SJSA1 (cell line): Measurements from ENCODE around the gene SLCO2B1. TPM values are rescaled to one million over a fixed set of nuclear protein-coding genes. Genes with fewer than 3 reads are reported as not detected.

Experiments
- DNase-seq, 2 experiments: peaks; one replicate each; pipeline ENCODE4 v3.0.0-alpha.2; 2015 to 2020; ENCODE audit warnings: low spot score in 2 of 2, low read depth in 1 of 2
- H3K27ac ChIP-seq: fragments of 250-450 bp; sonication (Bioruptor Pico); 2 replicates; pipeline ENCODE4 v1.5.1; 2020; ENCODE audit warnings: mild to moderate bottlenecking, moderate library complexity
- H3K27me3 ChIP-seq: fragments of 250-450 bp; sonication (Bioruptor Pico); replicated peaks from 2 replicates; pipeline ENCODE4 v1.5.1; 2020; ENCODE audit warnings: mild to moderate bottlenecking, moderate library complexity
- H3K36me3 ChIP-seq: fragments of 250-450 bp; sonication (Bioruptor Pico); 2 replicates; pipeline ENCODE4 v1.5.1; 2020; ENCODE audit warnings: mild to moderate bottlenecking
- H3K4me1 ChIP-seq: fragments of 250-450 bp; sonication (Bioruptor Pico); replicated peaks from 2 replicates; pipeline ENCODE4 v1.6.1; 2021; ENCODE audit warnings: mild to moderate bottlenecking
- H3K4me3 ChIP-seq: fragments of 250-450 bp; sonication (Bioruptor Pico); 2 replicates; pipeline ENCODE4 v1.5.1; 2020; ENCODE audit warnings: mild to moderate bottlenecking
- H3K9me3 ChIP-seq: fragments of 250-450 bp; sonication (Bioruptor Pico); replicated peaks from 2 replicates; pipeline ENCODE4 v1.5.1; 2020; ENCODE audit warnings: mild to moderate bottlenecking
- total RNA-seq: library from RNA; depleted of rRNA; stranded (reverse); fragments of >200 nt; shearing (Covaris generic); gene quantifications from 2 replicates; pipeline ENCODE4 v1.2.3, GENCODE V29; 2014

Gene SLCO2B1
- total RNA-seq, 1 experiment from 2014 or later: 0.13 TPM

DNA sequence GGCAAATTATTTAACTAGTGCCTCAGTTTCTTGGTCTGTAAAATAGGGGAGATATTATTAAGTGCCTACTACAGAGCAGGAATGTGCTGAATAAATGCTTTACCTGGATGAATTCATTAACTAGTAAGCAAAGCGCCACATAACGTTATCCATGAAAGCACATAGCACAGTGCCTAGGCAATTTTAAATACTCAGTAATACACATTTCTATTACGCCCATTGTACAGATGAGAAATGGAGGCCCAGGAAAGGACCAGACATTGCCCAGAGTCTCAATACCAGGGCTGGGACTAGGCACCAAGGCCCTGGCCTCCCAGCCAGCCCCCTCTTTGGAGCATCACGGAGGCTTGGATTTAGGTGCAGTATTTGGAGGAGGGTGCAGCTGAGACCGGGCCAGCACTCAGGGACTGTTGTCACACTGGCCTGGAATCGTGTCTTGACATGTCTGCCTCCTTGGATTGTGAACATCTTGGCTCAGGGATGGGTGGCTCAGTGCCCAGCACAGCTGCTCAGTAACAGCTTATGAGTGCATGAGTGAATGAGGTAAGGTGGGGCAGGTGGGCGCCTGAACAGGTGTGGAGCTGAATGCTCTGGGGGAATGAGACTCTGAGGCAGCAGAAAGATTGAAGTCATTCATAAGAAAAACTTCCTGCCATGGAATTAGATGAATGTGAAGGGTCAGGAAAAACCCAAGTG is 47.5 kb downstream of the SLCO2B1 start:
- H3K4me3 ChIP-seq: no peak overlapping the region
- H3K27me3 ChIP-seq: no peaks in the 10 kb centered on the region
- no peaks in the 10 kb centered on the region for H3K9me3 ChIP-seq

DNA sequence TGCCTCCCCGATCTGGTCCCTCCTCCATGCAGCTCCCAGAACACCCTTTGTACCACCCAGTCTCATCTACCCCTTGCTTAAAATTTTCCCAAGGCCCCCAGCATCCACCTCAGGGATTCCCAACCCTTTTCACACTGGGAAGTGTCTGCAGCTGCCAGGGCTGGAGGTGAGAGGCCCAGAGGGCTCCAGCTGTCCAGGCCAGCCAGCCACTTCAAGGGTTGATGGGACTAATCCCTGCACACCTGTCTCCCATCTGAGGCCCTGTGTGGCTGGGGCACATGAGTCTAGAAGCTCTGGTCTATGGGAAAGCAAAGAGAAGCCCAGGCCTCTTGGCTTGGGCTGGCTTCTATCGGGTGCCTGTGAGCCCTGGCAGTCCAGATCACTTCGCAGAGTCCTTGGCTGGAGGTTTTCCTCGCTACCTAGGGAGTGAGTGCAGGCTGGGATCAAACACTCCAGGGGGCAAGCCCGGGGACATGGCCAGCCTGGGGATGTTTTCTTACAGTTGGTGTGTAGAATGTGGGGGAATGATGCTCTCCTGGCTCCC is 48.6 kb downstream of the SLCO2B1 start:
- H3K27me3 ChIP-seq: no peaks in the 10 kb centered on the region
- H3K9me3 ChIP-seq: no peaks in the 10 kb centered on the region
- H3K27ac ChIP-seq: no peak overlapping the region
- no peaks in the 10 kb centered on the region for H3K36me3 ChIP-seq
- DNase-seq: no peak
- H3K4me3 ChIP-seq: no peak overlapping the region
- H3K4me1 ChIP-seq: peaks cover 9% of the 10 kb centered on the region

More for the DNA sequence above, 47.5 kb downstream of the SLCO2B1 start:
- no peak overlapping the region for H3K27ac ChIP-seq
- no peaks in the 10 kb centered on the region for H3K36me3 ChIP-seq
- DNase-seq: no peak
- H3K4me1 ChIP-seq: peaks cover 9% of the 10 kb centered on the region

DNA sequence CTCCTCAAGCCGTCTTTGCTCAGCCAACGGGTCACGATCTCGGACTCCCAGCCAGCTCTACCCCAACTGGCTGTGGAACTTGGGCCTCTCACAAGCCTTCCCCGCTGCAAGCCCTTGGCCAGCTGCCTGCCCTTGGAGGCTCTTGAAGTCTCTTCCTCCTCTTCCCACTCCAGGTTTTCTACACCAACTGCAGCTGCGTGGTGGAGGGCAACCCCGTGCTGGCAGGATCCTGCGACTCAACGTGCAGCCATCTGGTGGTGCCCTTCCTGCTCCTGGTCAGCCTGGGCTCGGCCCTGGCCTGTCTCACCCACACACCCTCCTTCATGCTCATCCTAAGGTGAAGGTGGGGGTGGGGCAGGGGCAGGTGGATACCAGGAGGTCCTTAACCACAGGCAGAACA is 49.1 kb downstream of the SLCO2B1 start:
- no peak overlapping the region for H3K27ac ChIP-seq
- H3K9me3 ChIP-seq: no peaks in the 10 kb centered on the region
- peaks cover 9% of the 10 kb centered on the region for H3K4me1 ChIP-seq
- no peak overlapping the region for H3K4me3 ChIP-seq
- DNase-seq: no peak
- H3K27me3 ChIP-seq: no peaks in the 10 kb centered on the region
- no peaks in the 10 kb centered on the region for H3K36me3 ChIP-seq

DNA sequence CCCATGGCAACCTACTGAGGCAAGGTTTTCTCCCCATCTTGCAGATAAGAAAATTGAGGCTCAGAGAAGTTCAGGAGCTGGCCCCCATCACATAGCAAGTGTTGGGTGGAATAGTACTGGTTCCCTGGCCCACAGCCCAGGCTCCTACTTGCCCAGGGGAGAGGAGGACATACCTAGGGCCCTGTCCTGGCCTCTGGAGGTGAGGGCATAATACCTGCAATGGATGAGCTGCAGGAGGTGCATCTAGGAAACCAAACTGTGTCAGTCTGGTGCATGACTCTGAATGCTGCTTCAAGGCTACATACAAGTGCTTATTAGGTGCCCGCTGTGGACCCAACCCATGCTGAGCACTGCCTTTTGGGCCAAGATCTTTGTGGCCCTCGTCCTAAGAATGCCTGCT is 49.6 kb downstream of the SLCO2B1 start:
- H3K4me1 ChIP-seq: peaks cover 9% of the 10 kb centered on the region
- H3K27me3 ChIP-seq: no peaks in the 10 kb centered on the region
- no peak overlapping the region for H3K27ac ChIP-seq
- no peak for DNase-seq
- H3K36me3 ChIP-seq: no peaks in the 10 kb centered on the region
- no peaks in the 10 kb centered on the region for H3K9me3 ChIP-seq
- no peak overlapping the region for H3K4me3 ChIP-seq

DNA sequence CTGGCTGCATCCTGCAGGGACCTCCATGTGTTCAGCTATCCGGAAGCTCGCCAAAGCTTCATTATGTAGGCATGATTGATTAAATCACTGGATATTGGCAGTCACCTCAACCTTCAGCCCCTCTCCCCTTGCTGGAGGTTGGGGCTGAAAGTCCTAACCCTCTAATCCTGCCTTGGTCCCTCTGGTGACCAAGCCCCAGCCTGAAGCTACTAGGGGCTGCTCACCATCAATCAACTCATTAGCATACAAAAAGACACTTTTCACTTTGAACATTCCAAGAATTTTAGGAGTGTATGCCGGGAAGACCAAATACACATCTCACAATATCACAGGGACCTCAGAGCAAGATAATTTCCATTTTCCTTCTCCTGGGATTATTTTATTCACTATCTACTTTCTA is 50.9 kb downstream of the SLCO2B1 start:
- Histone ChIP-seq H3K4me1 (peaks cover 2% of the 10 kb centered on the region), H3K27me3 (no peaks in the 10 kb centered on the region), H3K4me3 (no peak overlapping the region), H3K27ac (no peak overlapping the region), H3K36me3 (no peaks in the 10 kb centered on the region), H3K9me3 (no peaks in the 10 kb centered on the region)
- DNase-seq: no peak

DNA sequence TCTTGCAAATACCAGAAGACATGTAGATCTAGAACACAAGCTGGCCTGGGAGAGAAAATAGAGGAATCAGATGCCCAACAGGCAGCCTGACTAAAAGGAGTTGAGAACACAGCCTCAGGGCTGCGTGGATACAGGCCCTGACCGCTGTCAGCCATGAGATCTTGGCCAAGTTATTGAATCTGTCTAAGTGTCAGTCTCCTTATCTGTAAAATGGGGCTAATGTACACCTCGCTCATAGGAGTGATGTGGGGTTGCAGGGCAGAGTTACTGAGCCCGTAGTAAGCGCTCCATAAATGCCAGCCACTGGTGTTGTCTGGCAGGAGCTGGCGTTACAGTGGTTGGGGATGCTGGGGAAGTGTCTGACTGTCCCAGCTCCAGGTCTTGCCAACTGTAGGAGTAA is 51.3 kb downstream of the SLCO2B1 start:
- H3K9me3 ChIP-seq: no peaks in the 10 kb centered on the region
- no peaks in the 10 kb centered on the region for H3K4me1 ChIP-seq
- no peak overlapping the region for H3K4me3 ChIP-seq
- H3K27me3 ChIP-seq: no peaks in the 10 kb centered on the region
- DNase-seq: no peak
- H3K27ac ChIP-seq: no peak overlapping the region
- no peaks in the 10 kb centered on the region for H3K36me3 ChIP-seq

DNA sequence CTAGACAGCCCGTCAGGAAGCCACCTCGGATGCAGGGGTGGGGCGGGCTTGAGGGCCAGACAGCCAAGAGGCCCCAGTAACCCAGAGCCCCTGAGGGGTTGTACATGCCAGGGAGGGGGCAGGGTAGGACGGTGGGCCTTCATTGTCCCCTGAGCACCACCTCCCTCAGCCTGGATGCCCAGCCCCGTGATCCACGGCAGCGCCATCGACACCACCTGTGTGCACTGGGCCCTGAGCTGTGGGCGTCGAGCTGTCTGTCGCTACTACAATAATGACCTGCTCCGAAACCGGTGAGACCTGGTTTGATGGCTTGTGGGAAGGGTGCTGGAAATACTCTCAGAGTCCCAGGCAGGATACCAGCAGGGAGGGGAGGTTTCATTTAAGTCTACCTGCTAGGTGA is 52.2 kb downstream of the SLCO2B1 start:
- no peak overlapping the region for H3K4me3 ChIP-seq
- H3K36me3 ChIP-seq: no peaks in the 10 kb centered on the region
- H3K4me1 ChIP-seq: no peaks in the 10 kb centered on the region
- H3K27me3 ChIP-seq: no peaks in the 10 kb centered on the region
- no peak overlapping the region for H3K27ac ChIP-seq
- H3K9me3 ChIP-seq: no peaks in the 10 kb centered on the region
- DNase-seq: no peak

DNA sequence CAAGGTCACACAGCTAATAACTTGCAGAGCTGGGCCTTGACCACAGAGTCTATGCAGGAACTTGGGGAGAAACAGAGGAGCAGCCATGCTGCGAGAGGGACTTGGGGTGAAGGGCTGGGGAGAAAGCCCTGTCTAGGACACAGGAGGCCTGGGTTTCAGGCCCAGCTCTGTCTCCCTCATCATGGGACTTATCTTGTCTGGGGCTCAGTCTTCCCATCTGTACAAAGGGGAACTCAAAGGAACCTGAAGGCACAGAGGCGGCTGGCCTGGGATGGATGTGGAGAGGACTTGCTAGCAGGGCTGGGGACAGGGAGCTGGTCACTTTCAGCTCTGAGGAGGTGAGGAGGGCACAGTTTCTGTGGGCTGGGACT is 52.7 kb downstream of the SLCO2B1 start:
- no peaks in the 10 kb centered on the region for H3K9me3 ChIP-seq
- no peak overlapping the region for H3K27ac ChIP-seq
- H3K27me3 ChIP-seq: no peaks in the 10 kb centered on the region
- H3K36me3 ChIP-seq: no peaks in the 10 kb centered on the region
- no peaks in the 10 kb centered on the region for H3K4me1 ChIP-seq
- DNase-seq: no peak
- no peak overlapping the region for H3K4me3 ChIP-seq

DNA sequence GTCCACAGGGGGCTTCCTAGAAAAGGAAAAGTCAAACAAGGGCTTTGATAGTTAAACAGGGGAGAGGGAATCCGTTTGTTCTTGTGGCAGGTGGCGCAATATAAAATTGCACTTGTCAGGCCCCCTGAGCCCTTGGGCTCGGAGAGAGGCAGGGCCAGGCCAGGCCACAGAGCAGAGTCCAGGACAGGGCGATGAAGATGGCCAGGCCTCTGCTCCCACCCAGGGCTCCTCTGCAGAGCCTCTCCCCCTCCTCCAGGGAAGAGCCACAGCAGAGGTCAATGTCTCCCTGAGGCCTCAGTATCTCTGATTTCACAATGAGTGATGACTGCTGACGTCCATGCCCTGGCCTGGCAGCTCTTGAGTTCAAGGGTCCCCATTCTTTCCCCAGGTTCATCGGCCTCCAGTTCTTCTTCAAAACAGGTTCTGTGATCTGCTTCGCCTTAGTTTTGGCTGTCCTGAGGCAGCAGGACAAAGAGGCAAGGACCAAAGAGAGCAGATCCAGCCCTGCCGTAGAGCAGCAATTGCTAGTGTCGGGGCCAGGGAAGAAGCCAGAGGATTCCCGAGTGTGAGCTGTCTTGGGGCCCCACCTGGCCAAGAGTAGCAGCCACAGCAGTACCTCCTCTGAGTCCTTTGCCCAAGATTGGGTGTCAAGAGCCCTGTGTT is 53.2 kb downstream of the SLCO2B1 start:
- Histone ChIP-seq H3K27ac (no peak overlapping the region), H3K36me3 (no peaks in the 10 kb centered on the region), H3K4me3 (no peak overlapping the region), H3K9me3 (no peaks in the 10 kb centered on the region), H3K4me1 (no peaks in the 10 kb centered on the region), H3K27me3 (no peaks in the 10 kb centered on the region)
- DNase-seq: no peak

DNA sequence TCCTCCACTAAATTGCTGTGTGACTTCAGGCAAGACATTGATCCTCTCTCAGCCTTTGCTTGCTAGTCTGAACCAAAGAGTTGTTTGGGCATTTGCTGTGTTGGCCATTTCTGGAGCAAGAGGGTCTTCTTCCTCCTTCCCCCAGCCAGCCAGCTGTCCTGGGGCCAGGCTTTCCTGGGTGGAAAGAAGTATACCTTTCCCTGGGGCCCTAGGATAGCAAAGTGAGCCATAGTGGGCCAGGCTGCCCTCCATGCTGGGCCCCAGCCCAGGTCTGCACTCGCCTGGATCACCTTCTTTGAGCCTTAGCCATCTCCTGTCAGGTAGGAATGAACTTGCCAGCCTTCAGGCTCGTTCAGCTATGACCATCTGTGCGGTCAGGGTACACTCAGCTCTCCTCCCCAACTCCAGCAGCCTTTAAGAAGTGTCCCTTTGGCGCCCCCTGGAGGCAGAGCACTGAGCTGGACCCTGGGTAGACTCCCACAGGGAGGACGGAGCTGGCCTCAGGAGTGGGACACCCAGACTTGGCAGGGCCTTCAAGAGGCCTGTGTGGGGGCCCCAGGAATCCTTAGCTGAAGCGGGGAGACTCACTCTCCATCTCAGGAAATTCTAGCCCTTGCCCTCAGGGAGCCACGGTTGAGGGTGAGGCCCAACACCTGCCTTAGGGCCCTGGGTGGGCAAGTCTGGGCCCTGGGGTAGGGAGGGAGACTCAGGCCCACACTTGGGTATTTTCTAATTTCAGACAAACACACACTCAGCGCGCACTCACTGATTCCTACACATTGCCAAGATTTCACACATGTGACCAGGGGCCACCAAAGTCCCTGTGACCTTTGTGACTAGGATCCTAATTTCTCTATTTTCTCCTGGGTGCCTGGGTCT is 54.0 kb downstream of the SLCO2B1 start:
- no peaks in the 10 kb centered on the region for H3K4me1 ChIP-seq
- no peaks in the 10 kb centered on the region for H3K9me3 ChIP-seq
- no peak overlapping the region for H3K27ac ChIP-seq
- H3K4me3 ChIP-seq: no peak overlapping the region
- no peaks in the 10 kb centered on the region for H3K27me3 ChIP-seq
- peak; percentile 52 to 71 for DNase-seq
- no peaks in the 10 kb centered on the region for H3K36me3 ChIP-seq

DNA sequence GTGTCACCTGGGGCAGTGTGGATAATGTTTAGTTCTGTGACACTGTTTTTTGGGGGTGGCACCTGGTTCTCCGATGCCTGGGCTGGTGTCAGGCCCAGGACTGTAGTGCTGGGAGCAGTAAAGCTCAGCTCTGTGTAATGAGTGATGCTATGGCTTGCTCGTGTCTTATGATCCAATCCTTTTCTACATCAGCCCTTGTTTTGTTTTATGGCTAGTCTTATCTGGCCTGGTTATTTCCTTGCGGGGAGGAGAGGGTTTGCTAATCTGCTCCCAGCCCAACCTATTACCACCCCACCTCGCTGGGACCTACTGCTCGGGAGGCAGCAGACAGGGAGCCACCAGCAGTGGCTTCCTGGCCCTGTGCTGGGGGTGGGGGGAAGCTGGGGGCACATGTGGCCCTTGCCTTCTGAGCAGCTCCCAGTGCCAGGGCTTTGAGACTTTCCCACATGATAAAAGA is 54.7 kb downstream of the SLCO2B1 start:
- Histone ChIP-seq H3K4me3 (no peak overlapping the region), H3K36me3 (no peaks in the 10 kb centered on the region), H3K27ac (no peak overlapping the region), H3K9me3 (no peaks in the 10 kb centered on the region), H3K4me1 (no peaks in the 10 kb centered on the region), H3K27me3 (no peaks in the 10 kb centered on the region)
- no peak for DNase-seq

DNA sequence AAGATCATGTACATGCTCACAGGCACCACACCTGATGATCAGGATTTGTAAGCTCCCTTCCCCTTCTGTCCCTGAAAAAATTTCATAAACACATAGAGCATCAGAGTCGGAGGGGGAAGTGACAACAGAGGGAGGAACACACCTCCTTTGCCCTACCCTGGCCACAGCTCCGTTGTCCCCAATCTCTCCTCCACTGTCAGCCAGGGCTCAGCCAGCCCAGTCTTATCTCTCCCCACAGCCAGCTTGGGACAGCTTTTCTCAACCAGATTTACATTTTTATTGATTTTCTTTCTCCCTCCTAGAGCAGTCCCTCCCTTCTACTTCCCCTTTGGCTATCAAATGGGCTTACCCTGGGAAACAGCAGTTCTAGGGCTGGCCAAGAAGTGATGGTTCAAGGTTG is 57.5 kb downstream of the SLCO2B1 start:
- no peaks in the 10 kb centered on the region for H3K9me3 ChIP-seq
- no peak overlapping the region for H3K27ac ChIP-seq
- H3K4me1 ChIP-seq: no peaks in the 10 kb centered on the region
- no peak for DNase-seq
- no peaks in the 10 kb centered on the region for H3K36me3 ChIP-seq
- no peak overlapping the region for H3K4me3 ChIP-seq
- no peaks in the 10 kb centered on the region for H3K27me3 ChIP-seq

DNA sequence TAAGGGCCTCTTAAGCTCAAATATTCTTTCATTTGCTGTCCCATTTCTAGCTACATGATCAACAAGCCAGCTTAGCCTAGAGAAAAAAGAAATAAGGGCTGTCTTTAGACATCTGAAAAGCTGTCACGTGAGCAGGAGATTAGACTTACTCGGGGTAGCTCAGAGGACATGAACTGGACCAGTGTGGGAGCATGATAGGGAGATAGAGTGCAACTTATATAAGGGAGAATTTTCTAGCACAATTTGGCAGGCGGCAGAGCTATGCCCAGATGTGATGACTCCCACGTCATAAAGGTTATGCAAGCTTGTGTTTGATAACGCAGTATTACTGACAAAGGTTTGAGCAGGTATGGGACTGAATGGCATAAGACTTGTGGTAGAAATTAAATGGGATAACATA is 61.5 kb downstream of the SLCO2B1 start:
- no peaks in the 10 kb centered on the region for H3K9me3 ChIP-seq
- no peaks in the 10 kb centered on the region for H3K27me3 ChIP-seq

DNA sequence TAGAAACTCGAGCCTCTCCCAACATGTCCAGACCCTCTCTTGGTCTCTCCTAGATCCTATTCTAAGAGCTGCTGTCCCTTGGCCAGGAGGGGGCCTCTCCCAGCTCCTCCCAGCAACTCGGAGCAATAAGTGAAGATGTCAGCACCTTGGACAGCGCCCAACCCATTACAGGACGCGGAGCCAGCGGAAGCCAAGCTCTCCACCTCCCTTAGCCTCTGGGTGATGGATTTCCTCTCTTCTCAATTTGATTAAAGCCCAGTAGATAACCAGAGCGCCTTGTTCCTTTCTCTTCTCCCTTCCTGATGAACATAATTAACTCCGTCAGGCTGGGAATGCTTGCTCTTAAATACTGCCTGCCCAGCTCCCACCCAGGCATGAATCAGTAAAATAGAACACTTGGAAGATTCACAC is 63.5 kb downstream of the SLCO2B1 start:
- no peaks in the 10 kb centered on the region for H3K4me1 ChIP-seq
- peak; percentile 41 to 69 for DNase-seq
- H3K27me3 ChIP-seq: no peaks in the 10 kb centered on the region
- H3K4me3 ChIP-seq: no peak overlapping the region
- no peak overlapping the region for H3K27ac ChIP-seq
- H3K36me3 ChIP-seq: no peaks in the 10 kb centered on the region
- H3K9me3 ChIP-seq: no peaks in the 10 kb centered on the region

More for the DNA sequence above, 61.5 kb downstream of the SLCO2B1 start:
- DNase-seq: no peak
- Histone ChIP-seq H3K4me1 (no peaks in the 10 kb centered on the region), H3K4me3 (no peak overlapping the region), H3K36me3 (no peaks in the 10 kb centered on the region), H3K27ac (no peak overlapping the region)
